IgD-negative memory B cell (primary cell): ENCODE data around the gene PDZD8. TPM values are rescaled to one million over a fixed set of nuclear protein-coding genes. Genes with fewer than 3 reads are reported as not detected.
"Not testable (repeated sequence)": the region's sequence is repeated elsewhere in the genome, so short reads cannot be mapped to it uniquely, and the experiment has no call there.

ENCODE experiments used
- H3K27ac Mint-ChIP-seq, 3 donors: one replicate each; pipeline ENCODE4 v1.8.0; 2020 to 2022; ENCODE audit warnings: mild to moderate bottlenecking in 3 of 3, mixed read lengths in 3 of 3, moderate library complexity in 1 of 3
- H3K27me3 Mint-ChIP-seq: one replicate; pipeline ENCODE4 v1.8.0; 2021; ENCODE audit warnings: mixed read lengths
- H3K36me3 Mint-ChIP-seq: one replicate; pipeline ENCODE4 v1.8.0; 2020; ENCODE audit warnings: mild to moderate bottlenecking, mixed read lengths
- H3K4me1 Mint-ChIP-seq, 3 donors: one replicate each; pipeline ENCODE4 v1.8.0; 2020 to 2022; ENCODE audit warnings: mixed read lengths in 3 of 3, mild to moderate bottlenecking in 1 of 3
- H3K4me3 Mint-ChIP-seq, 4 donors: one replicate each; pipeline ENCODE4 v1.8.0; 2020 to 2022; ENCODE audit warnings: mild to moderate bottlenecking in 4 of 4, mixed read lengths in 4 of 4, moderate library complexity in 3 of 4
- H3K9me3 Mint-ChIP-seq, 3 donors: one replicate each; pipeline ENCODE4 v1.8.0; 2020 to 2021; ENCODE audit warnings: mixed read lengths in 3 of 3, mild to moderate bottlenecking in 1 of 3
- polyA plus RNA-seq: library from polyadenylated mRNA; unstranded; fragments of 300-500 nt; fragmentation: Illumina TruSeq; gene quantifications from one replicate; pipeline ENCODE4 v1.2.3, GENCODE V29; 2021

PDZD8 gene
- polyA plus RNA-seq, 1 donor from 2014 or later, result 8.2 TPM

GRCh38 chr10:117312430-117312829 is 62.8 kb downstream of the PDZD8 start:
- H3K36me3 Mint-ChIP-seq, result peaks cover 9% of the 10 kb centered on the region
- no peaks in the 10 kb centered on the region for H3K27me3 Mint-ChIP-seq
- H3K4me1 Mint-ChIP-seq, result peaks cover 0 to 2% (median 0%) of the 10 kb centered on the region in 3 donors
- H3K27ac Mint-ChIP-seq, result no peak overlapping the region
- no peaks in the 10 kb centered on the region for H3K9me3 Mint-ChIP-seq
- no peak overlapping the region for H3K4me3 Mint-ChIP-seq

GRCh38 chr10:117311261-117311660 is 64.0 kb downstream of the PDZD8 start:
- Mint-ChIP-seq H3K9me3 (no peaks in the 10 kb centered on the region), H3K27me3 (no peaks in the 10 kb centered on the region), H3K27ac (no peak overlapping the region), H3K4me3 (no peak overlapping the region), H3K4me1 (peaks cover 0 to 2% (median 0%) of the 10 kb centered on the region in 3 donors), H3K36me3 (peaks cover 8% of the 10 kb centered on the region)

- peaks cover 0 to 10% (median 3%) of the 10 kb centered on the region in 3 donors for H3K9me3 Mint-ChIP-seq
- H3K36me3 Mint-ChIP-seq, result peaks cover 10% of the 10 kb centered on the region
- H3K27ac Mint-ChIP-seq, result no peak overlapping the region
- H3K27me3 Mint-ChIP-seq, result no peaks in the 10 kb centered on the region
- no peak overlapping the region for H3K4me3 Mint-ChIP-seq
- peaks cover 0 to 5% (median 0%) of the 10 kb centered on the region in 3 donors for H3K4me1 Mint-ChIP-seq
Observed at GRCh38 chr10:117306674-117307073, 68.6 kb downstream of the PDZD8 start.

- not testable (repeated sequence) for H3K4me1 Mint-ChIP-seq, H3K27ac Mint-ChIP-seq, H3K4me3 Mint-ChIP-seq, H3K27me3 Mint-ChIP-seq
- H3K9me3 Mint-ChIP-seq, result peaks cover 0 to 16% (median 3%) of the 10 kb centered on the region in 3 donors
- peaks cover 12% of the 10 kb centered on the region for H3K36me3 Mint-ChIP-seq
Observed at GRCh38 chr10:117303451-117303850, 71.8 kb downstream of the PDZD8 start.

- peaks cover 0 to 4% (median 3%) of the 10 kb centered on the region in 3 donors for H3K4me1 Mint-ChIP-seq
- peaks cover 9% of the 10 kb centered on the region for H3K36me3 Mint-ChIP-seq
- no peaks in the 10 kb centered on the region for H3K27me3 Mint-ChIP-seq
Observed at GRCh38 chr10:117300671-117301070, 74.6 kb downstream of the PDZD8 start.

GRCh38 chr10:117299435-117299834 is 75.8 kb downstream of the PDZD8 start:
- H3K9me3 Mint-ChIP-seq, result peaks cover 0 to 16% (median 3%) of the 10 kb centered on the region in 3 donors
- H3K36me3 Mint-ChIP-seq, result peaks cover 11% of the 10 kb centered on the region
- H3K27ac Mint-ChIP-seq, result no peak overlapping the region
- peaks cover 0 to 6% (median 4%) of the 10 kb centered on the region in 3 donors for H3K4me1 Mint-ChIP-seq
- H3K27me3 Mint-ChIP-seq, result no peaks in the 10 kb centered on the region
- H3K4me3 Mint-ChIP-seq, result no peak overlapping the region

More at GRCh38 chr10:117300671-117301070, 74.6 kb downstream of the PDZD8 start:
- Mint-ChIP-seq H3K4me3 (no peak overlapping the region), H3K9me3 (peaks cover 0 to 16% (median 3%) of the 10 kb centered on the region in 3 donors), H3K27ac (no peak overlapping the region)

GRCh38 chr10:117298219-117298618 is 77.0 kb downstream of the PDZD8 start:
- H3K9me3 Mint-ChIP-seq, result peaks cover 0 to 15% (median 3%) of the 10 kb centered on the region in 3 donors
- H3K4me3 Mint-ChIP-seq, result no peak overlapping the region
- H3K36me3 Mint-ChIP-seq, result peaks cover 11% of the 10 kb centered on the region
- H3K27me3 Mint-ChIP-seq, result no peaks in the 10 kb centered on the region
- peaks cover 0 to 6% (median 4%) of the 10 kb centered on the region in 3 donors for H3K4me1 Mint-ChIP-seq
- H3K27ac Mint-ChIP-seq, result no peak overlapping the region

- no peaks in the 10 kb centered on the region for H3K27me3 Mint-ChIP-seq
- H3K9me3 Mint-ChIP-seq, result no peaks in the 10 kb centered on the region
- peaks cover 0 to 6% (median 0%) of the 10 kb centered on the region in 3 donors for H3K4me1 Mint-ChIP-seq
- peaks cover 6% of the 10 kb centered on the region for H3K36me3 Mint-ChIP-seq
- no peak overlapping the region for H3K27ac Mint-ChIP-seq
- H3K4me3 Mint-ChIP-seq, result no peak overlapping the region
Observed at GRCh38 chr10:117294735-117295134, 80.5 kb downstream of the PDZD8 start.

GRCh38 chr10:117294039-117294645 is 81.1 kb downstream of the PDZD8 start:
- no peak overlapping the region for H3K4me3 Mint-ChIP-seq
- H3K36me3 Mint-ChIP-seq, result peaks cover 6% of the 10 kb centered on the region
- no peaks in the 10 kb centered on the region for H3K27me3 Mint-ChIP-seq
- no peaks in the 10 kb centered on the region for H3K9me3 Mint-ChIP-seq
- no peak overlapping the region for H3K27ac Mint-ChIP-seq
- peaks cover 0 to 6% (median 0%) of the 10 kb centered on the region in 3 donors for H3K4me1 Mint-ChIP-seq

- H3K27me3 Mint-ChIP-seq, H3K4me3 Mint-ChIP-seq, H3K4me1 Mint-ChIP-seq, H3K27ac Mint-ChIP-seq, H3K36me3 Mint-ChIP-seq, H3K9me3 Mint-ChIP-seq: not testable (repeated sequence)
Observed at GRCh38 chr10:117290872-117291271, 84.4 kb downstream of the PDZD8 start.

GRCh38 chr10:117284716-117285494 is 90.3 kb downstream of the PDZD8 start:
- H3K27ac Mint-ChIP-seq, result no peak overlapping the region
- no peaks in the 10 kb centered on the region for H3K4me1 Mint-ChIP-seq
- H3K4me3 Mint-ChIP-seq, result no peak overlapping the region
- peaks cover 0 to 2% (median 0%) of the 10 kb centered on the region in 3 donors for H3K9me3 Mint-ChIP-seq
- peaks cover 6% of the 10 kb centered on the region for H3K36me3 Mint-ChIP-seq
- H3K27me3 Mint-ChIP-seq, result no peaks in the 10 kb centered on the region

- Mint-ChIP-seq H3K4me3 (no peak overlapping the region), H3K4me1 (no peaks in the 10 kb centered on the region), H3K27ac (no peak overlapping the region), H3K9me3 (no peaks in the 10 kb centered on the region), H3K36me3 (peaks cover 1% of the 10 kb centered on the region), H3K27me3 (peaks cover under 1% of the 10 kb centered on the region)
Observed at GRCh38 chr10:117277675-117278074, 97.6 kb downstream of the PDZD8 start.

- peaks cover 1% of the 10 kb centered on the region for H3K36me3 Mint-ChIP-seq
- no peak overlapping the region for H3K4me3 Mint-ChIP-seq
- no peaks in the 10 kb centered on the region for H3K9me3 Mint-ChIP-seq
- no peaks in the 10 kb centered on the region for H3K4me1 Mint-ChIP-seq
- peaks cover 1% of the 10 kb centered on the region for H3K27me3 Mint-ChIP-seq
- H3K27ac Mint-ChIP-seq, result no peak overlapping the region
Observed at GRCh38 chr10:117275121-117275520, 100.1 kb downstream of the PDZD8 start.

- no peaks in the 10 kb centered on the region for H3K9me3 Mint-ChIP-seq
- H3K4me1 Mint-ChIP-seq, result no peaks in the 10 kb centered on the region
- no peak overlapping the region for H3K27ac Mint-ChIP-seq
- H3K4me3 Mint-ChIP-seq, result no peak overlapping the region
- H3K36me3 Mint-ChIP-seq, result peaks cover 1% of the 10 kb centered on the region
- H3K27me3 Mint-ChIP-seq, result peaks cover 1% of the 10 kb centered on the region
Observed at GRCh38 chr10:117274509-117274908, 100.7 kb downstream of the PDZD8 start.

GRCh38 chr10:117273980-117274379 is 101.3 kb downstream of the PDZD8 start:
- Mint-ChIP-seq H3K9me3 (no peaks in the 10 kb centered on the region), H3K4me1 (no peaks in the 10 kb centered on the region), H3K27ac (no peak overlapping the region), H3K27me3 (peaks cover 1% of the 10 kb centered on the region), H3K36me3 (peaks cover 1% of the 10 kb centered on the region), H3K4me3 (no peak overlapping the region)
